Epithelial cell of esophagus (primary cell): ENCODE results near the gene ZNF296.

Experiments
- DNase-seq: peaks from one replicate; pipeline ENCODE4 v3.0.0; 2010; ENCODE audit warnings: low read depth
- H3K4me3 ChIP-seq: 2 replicates; pipeline ENCODE4 v1.5.1; 2011; ENCODE audit warnings: mild to moderate bottlenecking, low read length, control low read depth
- CTCF ChIP-seq: IDR thresholded peaks from 2 replicates; pipeline ENCODE4 v1.5.1; 2011; ENCODE audit warnings: low read depth, mild to moderate bottlenecking, low read length, control low read depth, inconsistent platforms; ENCODE audit not compliant: insufficient read depth; ENCODE audit errors: missing control alignments

ZNF296 gene

DNA sequence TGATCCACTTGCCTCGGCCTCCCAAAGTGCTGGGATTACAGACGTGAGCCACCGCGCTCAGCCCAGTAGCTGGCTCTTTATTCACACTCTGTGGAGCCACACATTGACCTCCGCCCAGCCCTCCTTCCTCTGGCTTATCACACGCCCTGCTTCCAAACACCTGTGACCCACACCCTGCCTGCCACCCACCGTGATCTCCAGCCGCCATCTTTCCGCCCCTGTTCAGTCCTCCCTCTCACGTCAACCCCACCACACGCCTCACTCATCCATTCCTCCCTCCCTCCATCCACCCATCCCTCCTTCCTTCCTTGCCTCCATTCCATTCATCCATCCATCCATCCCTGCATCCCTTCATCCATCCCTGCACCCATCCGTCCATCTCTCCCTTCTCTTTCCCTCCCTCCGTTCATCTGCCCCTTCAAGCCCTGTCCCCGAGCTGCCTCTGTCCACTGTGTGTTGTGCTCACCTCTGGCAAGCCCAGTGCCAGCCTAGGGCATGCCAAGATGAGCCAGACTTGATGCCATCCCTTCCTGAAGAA is 17.6 kb downstream of the ZNF296 start:
- no peak for DNase-seq
- H3K4me3 ChIP-seq, result no peak overlapping the region
- no peak for TF ChIP-seq CTCF

DNA sequence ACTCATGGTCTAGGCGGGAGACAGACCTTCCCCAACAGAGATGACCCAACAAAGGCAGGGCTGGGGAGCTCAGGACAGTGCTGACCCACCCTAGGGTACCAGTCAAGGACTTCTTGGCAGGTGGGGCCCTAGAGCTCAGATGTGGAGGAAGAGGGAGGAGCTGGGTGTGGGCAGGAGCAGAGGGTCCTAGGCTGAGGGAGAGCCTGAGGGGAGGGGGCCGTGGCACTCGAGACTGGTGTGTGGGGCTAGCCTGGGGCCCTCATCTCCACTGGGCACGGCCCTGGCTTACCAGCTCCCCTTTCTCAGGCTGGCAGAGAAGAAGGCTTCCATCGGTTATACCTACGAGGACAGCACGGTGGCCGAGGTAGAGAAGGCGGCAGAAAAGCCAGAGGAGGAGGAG is 18.8 kb downstream of the ZNF296 start:
- DNase-seq, result no peak
- TF ChIP-seq CTCF, result no peak
- no peak overlapping the region for H3K4me3 ChIP-seq

GRCh38 chr19:45056831-45057230 is 19.4 kb downstream of the ZNF296 start:
- no peak for DNase-seq
- no peak overlapping the region for H3K4me3 ChIP-seq
- TF ChIP-seq CTCF, result no peak

GRCh38 chr19:45051929-45052579 is 24.2 kb downstream of the ZNF296 start:
- DNase-seq, result no peak
- H3K4me3 ChIP-seq, result no peak overlapping the region
- no peak for TF ChIP-seq CTCF

DNA sequence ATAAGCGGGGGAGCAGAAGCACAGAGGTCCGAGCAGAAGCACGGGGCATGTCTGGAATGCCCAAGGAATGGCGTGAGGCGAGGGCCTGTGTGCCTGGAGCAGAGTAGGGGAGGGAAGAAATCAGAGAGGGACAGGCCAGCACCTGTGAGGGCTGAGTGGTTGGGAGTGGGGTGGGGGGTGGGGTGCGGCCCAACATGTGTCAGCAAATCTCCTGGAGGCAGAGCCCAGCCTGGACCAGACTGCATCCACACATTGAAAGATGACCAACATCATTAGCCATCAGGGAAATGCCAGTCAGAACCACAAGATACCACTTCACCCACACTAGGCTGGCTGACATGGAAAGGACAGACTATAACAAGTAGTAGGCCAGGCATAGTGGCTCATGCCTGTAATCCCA is 26.2 kb downstream of the ZNF296 start:
- no peak overlapping the region for H3K4me3 ChIP-seq
- TF ChIP-seq CTCF, result no peak
- peak; percentile 58 for DNase-seq

DNA sequence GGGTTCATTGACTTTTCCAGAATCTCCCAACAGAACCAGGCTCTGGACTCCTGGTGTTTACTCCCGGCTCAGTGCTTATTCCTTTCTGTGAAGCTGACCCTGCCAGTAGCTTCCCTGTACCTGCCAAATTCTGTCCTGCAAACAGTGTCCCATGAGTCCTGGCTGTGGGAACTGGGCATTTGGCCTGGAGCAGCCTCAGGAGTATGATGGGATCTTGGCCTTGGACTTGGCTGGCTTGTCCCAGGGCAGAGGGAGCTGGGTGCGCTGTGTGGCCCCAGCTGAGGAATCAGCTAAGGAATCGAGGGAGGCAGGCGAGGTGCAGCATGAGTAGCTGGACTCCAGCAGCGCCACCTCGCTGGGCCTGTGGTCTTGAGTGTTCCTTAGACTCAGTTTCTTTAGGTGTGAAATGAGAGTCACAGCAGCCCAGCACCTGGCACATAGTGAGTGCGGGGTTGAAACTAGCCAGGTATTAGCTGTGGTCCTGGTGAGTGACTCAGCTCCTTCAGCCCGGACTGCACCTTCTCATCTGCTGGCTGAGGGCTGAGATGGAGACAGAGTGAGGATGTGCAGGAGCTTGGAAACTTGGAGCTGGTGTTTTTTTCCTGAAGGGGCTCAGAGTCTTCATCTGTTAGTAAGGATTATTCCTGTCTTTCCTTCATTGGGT is 27.1 kb downstream of the ZNF296 start:
- peak; percentile 65 for DNase-seq
- H3K4me3 ChIP-seq, result no peak overlapping the region
- no peak for TF ChIP-seq CTCF
